Stimulated activated CD8-positive, alpha-beta memory T cell treated with anti-CD3 and anti-CD28 coated beads, Interleukin-12 subunit alpha, Interleukin-12 subunit beta, amount 100 ng/mL, for 4 hours (primary cell): ENCODE data around the gene CYP11A1.

Source experiments
- DNase-seq: peaks from one replicate; pipeline ENCODE4 v3.0.0-alpha.2; 2020; ENCODE audit warnings: low read depth

The CYP11A1 gene

DNA sequence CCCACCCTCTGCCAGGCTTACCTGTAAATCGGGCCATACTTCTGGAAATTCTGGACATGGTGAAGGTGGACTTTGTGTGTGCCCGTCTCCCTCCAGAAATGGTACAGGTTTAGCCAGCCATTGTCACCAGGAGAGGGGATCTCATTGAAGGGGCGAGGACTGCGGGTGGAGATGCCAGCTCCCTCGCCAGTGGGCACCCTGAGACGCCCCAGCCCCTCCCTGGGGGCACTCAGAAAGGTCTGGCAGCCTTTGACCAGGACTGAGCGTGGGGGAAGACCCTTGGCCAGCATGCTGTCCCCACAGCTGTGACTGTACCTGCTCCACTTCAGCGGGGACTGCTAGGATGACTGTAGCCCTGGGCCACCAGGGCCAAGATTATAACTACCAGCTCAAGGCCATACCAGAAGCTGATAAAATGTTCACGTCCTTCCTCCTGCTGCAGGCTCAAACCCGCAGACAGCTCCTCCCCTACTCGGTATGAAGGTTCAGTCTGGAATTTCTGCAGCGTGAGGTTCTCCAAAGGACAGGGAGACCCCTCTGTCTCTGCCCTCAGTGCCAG, at the start of gene CYP11A1:
Gene CYP11A1, minus strand, starts transcription at position 351 of the 559 bp plus-strand sequence. Its CDS starts 61 bp downstream, at position 290.
- DNase-seq, result no peak

DNA sequence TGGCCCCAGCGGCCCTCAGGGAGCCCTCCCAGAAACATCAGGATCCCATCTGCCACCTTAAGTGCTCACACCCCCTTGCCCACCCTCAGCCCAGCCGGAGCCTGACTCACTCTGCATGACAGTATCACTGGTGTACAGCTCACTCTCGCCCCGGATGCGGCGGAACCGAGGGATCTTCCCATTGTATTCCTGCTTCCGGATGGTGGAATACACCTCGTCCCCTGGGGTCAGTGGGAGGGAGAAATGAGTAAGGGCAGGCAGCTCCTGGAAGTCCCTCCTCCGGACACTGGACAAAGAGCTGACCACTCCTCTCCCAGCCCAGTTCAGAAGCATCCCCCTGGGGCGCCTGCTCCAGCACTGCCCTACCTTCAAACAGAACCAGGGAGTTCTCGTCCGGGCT, 49.8 kb upstream of the CYP11A1 start:
- DNase-seq, result no peak

DNA sequence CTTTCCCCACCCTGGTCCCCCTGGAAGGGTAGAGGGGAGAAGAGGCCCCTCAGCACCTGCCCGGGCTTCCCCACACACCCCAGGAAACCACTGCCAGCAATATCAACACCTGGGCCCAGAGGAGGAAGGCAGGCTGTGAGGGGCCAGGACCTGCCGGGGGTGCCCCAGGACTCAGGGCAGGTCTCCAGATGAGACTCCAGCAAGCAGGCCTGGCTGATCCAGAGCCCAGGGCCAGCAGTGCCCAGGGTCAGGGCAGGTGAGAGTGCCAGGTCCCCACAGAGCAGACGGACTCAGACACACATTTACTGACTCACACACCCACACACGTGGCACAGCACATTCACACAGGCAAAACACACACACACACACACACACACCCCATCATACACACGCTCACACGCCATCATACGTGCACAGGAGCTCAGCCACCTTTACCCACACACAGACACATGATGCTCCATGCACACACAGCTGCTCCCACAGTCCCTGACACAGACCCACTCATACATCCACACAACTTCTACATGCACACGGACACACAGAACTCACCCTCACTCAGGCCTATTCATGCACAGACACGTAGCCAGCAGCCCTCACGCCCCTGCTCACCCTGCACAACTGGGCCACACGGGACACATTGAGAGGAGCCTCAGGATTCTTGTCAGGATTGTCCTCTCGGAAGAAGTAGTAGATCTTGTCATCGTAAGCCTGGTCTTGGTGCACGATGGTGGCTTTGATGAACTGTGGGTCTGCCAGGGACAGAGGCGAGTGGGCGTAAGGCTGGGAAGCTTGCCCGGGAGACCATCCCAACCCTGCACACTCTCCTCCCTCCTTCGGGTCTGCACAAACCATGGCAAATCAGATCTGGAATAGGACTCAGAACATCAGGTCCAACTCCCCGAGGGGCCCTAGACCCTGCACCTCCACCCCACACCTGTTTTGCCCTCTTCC, 48.8 kb upstream of the CYP11A1 start:
- no peak for DNase-seq

DNA sequence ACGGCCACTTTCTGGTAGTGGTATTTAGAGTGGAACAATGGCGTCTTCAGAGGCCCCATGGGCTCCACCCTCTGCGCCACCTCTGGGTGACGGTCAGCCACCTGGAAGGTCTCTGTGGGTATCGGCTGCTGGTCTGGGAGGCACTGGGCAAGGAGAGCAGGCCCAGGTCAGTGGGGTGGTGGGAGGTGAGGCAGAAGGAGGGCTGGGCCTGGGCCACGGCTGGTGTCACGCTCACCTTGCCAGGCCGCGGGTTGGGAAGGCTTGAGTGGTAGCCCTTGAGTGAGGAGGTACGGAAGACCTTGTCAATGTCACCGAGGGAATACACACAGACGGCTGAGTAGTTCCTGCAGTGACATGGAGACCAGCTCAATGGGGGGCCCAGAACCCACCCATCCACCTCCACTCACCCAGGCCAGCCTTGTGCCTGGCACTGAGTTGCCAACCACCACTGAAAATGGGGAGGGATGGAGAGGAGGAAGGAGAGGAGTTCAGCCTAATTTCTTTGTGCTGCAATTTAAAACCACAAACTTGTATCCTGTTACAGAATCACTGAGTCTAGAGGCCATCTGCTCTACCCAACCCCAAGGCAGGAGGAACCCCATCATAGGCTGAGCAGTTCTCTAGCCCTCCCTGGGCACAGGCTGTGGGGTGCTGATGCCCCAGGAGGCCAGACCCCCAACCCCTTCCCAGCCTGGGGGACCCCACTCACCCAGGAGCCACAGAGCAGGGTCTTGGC, 47.3 kb upstream of the CYP11A1 start:
- no peak for DNase-seq

DNA sequence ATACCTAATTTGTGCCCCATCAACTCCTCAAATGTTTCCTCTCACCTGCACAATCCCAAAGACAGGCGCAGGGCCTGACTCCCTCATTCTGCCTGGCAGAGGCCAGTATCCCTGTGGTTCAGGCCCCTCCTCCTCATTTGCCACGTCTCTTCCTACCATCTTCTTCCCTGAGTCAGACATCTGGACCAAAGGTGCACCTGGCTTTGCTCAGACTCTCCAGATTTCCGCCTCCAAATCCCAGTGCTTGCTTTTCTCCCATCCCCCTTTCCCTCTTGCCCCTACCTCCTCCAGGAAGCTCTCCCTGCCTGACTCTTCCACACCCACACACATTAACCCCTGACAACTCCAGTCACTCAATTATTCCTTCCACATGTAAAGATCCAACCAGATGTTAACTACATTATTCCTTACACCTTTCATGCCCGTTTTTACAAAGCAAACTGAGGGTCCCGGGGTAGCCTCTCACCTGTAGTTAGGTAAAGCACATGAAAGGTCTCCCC, 46.7 kb upstream of the CYP11A1 start:
- no peak for DNase-seq

DNA sequence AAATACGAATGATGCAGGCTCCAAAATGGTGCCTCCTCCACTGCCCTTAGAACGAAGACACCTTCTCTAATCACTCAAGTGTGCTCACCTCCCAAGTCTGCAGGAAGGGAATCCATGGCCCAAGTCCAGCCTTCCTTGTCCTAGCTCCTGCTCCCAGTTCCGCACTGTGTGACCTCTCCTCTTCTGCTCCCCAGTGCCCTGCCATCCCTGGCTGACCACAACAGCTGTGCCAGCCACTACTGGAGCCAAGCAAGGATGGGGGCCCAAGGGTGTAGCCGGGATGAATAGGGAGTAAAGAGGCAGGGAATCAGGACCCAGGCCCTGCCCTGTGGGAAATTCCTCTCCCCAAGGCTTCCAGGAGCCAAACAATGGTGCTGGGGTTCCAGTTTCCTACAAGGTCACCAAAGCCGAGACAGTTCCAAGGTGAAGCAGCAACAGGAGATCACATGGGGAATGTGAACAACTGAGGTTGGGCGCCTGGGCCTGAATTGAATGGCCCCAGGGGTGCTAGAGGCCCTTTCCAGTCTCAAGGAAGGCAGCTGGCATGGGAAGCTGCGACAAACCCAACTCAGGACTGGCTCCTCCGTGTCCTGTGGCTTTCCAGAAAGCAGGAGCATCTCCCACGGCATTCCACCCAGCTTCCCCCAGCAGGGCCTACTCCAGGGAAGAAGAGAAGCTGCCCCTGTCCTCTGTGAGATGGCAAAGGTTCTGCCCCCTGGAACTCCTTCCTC, 46.1 kb upstream of the CYP11A1 start:
- DNase-seq, result no peak

DNA sequence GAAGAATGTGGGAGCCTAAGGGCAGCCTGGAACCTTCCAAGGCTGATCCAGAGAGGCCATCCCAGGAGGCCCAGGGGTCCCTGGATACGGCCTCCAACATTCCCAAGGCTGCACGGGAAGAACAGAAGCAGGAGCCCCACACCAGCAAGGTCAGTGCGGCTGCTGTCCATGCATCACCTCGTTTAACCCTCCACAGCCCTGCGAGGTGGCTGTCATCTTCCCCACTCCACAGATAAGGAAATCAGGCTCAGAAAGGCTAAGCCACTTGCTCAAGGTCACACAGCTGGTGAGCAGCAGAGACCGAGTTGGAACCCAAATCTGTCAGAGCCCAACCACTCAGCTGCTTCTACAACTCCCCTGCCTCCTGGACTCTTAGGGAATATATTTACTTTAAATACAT, 44.7 kb upstream of the CYP11A1 start:
- DNase-seq, result no peak

DNA sequence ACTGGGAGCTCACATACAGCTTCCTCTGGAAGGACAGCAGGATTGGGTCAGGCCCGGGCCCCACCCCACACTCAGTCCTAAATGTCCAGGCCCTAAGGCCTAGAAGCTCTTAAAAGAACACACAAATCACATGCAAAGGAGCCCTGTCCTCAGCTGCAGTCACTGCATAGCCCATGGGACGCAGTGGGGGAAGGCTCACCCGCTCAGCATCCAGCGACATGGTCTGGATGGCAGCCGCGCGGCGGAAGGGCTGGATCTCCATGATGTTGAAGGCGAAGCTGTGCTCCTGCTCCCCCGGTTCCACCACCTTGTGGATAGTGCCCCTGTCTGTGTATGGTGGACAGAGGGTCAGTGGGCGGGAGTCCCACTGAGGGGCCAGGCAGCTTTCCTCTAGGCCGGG, 44.2 kb upstream of the CYP11A1 start:
- DNase-seq, result no peak

DNA sequence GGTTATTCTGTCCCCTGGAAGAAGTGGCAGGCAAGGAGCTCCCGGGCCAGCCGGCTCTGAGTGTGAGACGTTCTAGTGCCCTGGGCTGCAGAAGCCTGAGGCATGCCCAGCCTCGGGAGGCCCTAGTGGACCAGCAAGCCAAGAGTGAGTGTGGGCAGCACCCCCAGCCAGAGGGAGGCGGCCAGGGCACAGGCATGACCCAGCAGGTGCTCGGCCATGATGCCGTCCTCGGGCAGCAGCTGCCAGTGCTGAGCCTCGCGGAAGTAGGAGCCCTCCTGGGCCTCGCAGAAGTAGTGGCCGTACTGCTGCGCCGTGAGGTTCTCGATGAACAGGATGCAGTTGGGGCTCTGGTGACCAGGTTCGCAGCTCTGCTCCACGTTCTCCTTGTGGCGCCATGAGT, 43.1 kb upstream of the CYP11A1 start:
- no peak for DNase-seq

DNA sequence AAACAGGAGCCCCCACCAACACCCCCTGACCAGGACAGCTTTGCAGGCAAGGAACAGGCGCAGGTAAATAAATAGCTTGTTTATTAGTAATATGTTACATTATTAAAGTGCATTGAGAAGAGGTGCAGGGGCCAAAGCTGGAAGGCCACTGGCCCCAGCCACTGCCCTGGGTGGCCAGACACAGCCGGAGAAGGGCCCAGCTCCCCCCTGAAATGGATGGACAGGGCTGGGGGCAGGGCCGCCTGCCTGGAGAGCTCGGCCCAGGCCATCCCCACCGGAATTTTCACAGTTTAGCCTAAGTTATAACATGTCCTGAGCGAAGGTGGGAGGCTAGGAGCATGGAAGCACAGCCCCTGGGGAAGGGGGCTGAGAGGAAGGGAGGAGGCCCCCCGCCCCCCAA, 41.8 kb upstream of the CYP11A1 start:
- DNase-seq, result no peak

DNA sequence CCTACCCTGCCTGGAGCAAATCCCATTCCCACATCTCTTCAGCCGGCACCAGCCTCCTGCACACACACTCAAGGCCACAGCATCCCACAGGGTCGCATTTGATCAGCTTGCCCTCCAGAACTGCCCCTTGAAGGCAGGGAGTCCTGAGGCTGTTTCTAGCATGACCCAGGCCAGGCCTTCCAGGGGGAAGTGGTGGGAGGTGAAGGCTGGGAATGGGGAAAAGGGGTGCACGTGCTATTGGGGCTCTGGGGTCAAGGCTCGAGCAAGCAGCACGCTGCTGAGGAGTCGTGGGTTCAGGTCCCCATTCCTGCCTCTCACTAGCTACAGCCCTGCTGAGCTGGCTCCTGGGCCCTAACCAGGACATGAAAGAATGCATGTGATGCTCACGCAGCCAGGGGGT, 41.4 kb upstream of the CYP11A1 start:
- no peak for DNase-seq

DNA sequence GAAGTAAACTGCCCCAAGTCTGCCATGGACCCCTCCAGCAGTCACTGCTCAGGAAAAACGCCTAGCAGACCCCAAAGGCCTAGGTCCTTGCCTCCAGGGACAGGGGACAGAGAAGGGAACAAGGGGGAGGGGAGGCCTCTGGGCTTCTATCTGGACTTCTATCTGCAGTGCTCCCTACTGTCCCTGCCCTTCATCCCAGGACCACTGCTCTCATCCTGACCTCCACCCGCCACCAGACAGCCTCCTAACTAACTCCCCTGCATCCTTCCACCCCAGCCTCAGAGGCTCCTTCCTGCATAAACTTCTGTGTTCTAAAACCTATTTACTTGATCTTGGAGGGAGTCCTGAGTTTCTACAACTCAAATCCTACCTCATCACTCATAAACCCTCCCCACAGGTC, 40.9 kb upstream of the CYP11A1 start:
- no peak for DNase-seq

DNA sequence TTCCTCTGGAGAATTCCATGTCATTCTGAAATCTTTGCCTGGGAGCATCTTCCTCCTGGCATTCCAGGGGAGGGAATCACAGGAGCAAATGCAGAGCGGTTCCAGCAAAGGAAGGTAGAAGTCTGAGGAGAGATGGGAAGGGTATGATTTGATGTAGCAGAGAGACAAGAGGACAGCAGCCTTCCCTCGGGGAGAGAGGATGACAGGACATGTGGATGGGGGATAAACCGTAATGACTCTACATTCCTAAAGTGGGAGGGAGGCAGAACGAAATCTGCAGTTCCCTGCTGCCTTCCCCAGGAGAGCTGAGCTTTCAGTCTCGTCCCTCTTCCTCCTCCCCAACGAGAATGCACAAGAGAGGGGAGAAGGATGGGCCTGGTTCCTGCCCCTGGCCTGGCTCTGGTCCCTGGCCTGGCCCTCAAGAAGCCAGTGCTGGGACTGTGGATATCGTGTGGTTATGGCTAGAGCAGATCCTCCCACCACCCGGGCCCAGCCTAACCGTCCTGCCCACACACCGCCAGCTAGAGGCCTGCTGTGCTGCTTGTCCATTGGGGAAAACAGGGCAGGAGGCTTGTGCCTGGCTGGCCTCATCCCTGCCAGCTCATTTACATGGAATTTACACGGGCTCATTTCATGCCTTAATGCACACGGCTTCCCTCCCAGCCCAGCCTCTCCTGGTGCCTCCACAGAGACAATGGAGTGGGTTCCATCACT, 39.7 kb upstream of the CYP11A1 start:
- DNase-seq, result no peak

DNA sequence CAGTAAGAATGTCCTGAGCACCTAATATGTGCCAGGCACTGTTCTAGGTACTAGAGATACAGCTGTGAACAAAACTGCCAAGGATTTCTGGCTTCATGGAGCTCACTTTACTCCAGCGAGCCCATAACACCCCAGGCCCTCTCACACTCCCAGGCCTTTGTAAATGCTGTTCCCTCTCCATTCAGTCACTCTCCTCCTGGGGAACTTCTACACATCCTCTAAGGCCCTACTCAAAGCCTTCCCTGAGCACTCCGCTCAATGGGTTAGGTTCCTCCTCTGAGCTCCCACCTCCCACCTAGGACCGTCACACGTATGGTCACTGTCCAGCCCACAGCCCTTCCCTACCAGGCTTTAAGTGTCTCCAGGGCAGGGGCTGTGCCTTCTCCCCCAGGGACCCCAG, 39.1 kb upstream of the CYP11A1 start:
- no peak for DNase-seq

DNA sequence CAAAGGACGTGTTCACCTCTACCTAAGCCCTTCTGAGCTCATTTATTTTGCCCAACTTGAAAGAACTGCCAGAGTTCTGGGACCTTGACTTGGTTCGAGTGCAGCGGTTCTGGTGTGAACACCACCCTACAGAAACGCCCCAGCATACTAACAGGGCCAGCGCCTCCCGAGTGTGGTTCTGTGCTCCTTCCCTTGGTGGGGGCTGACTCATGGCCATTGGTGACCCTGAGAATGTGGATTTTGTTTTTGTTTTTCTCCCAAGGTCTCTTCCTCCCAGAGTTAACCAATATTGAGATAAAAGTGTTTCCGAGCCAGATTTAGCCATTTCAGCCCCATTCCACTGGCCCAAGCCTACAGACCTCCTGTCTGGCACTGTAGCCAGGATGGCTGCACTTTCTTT, 38.4 kb upstream of the CYP11A1 start:
- no peak for DNase-seq

DNA sequence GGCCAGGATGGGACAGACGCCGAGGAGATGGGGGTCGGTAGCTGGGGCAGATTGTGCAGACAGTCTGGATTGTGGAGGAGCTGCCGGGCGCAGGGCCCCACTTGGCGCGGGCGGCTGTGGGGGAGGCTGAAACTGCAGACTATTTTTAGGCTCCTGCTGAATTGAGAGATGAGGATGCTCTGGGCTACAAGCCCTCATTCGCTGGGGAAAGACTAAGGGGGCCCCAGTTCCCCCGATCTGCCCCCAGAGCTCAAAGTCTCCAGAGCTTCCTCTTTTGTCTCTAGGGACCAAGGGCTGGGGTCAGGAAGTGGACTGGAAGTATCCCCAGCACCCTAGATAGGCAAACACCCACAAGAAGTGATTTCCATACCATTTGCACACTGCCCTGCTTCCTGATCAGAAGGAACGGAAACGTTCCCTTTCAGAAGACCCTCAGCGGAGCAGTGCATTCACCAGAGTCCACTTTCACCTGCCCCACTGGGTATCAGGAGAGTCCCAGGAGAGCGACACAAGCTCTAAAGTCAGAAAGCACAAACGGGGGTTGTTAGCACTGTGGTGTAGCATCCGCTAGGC, 36.6 kb upstream of the CYP11A1 start:
- DNase-seq, result no peak

DNA sequence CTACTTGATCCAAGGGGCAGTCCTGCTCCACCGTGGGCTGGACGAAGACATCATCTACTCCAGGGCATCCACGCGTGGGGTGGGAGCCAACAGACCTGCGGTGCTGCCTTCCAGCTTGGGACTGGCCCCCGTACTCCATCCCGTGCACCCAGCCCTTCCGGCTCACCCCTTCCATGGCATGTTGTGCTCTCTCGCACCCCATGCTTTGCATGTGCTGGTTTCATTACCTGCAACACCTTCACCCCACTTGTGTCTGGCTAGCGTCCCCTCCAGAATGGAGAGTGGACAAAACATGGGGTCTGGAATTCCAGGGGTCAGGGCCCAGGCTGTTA, 36.1 kb upstream of the CYP11A1 start:
- DNase-seq, result no peak

DNA sequence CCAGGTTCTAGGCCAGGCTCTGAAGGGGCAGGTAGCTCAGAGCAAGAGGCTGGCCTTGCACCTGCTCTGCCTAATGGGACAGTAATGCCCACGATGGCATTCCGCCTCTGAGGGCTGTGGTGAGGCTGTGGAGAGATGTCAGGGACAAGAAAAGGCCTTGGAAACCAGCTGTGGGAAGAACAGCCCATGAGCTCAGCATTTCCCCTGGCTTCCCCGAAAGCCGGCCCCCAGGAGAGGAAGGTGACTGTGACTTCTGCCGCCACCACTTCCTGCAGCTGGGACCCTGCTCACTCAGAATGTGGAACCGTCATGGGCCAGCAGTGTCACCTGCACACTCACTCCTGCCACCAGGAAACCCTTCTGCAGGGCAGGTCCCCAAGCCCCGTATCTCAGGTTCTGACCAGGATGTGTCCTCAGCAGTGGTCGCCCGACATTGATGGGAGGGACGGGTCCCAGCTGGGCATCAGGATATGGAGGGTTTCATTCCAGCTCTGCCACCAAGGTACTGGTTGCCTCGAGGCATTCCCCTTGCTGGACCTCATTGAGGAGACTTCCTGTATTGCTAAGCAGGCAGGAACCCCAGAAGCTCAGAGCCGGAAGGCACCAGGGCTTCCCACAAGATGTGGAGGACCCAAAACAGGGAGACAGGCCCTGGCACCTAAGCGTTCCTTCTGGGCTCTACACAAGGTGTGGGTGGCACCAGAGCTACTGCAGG, 35.6 kb upstream of the CYP11A1 start:
- DNase-seq, result peak; percentile 72

DNA sequence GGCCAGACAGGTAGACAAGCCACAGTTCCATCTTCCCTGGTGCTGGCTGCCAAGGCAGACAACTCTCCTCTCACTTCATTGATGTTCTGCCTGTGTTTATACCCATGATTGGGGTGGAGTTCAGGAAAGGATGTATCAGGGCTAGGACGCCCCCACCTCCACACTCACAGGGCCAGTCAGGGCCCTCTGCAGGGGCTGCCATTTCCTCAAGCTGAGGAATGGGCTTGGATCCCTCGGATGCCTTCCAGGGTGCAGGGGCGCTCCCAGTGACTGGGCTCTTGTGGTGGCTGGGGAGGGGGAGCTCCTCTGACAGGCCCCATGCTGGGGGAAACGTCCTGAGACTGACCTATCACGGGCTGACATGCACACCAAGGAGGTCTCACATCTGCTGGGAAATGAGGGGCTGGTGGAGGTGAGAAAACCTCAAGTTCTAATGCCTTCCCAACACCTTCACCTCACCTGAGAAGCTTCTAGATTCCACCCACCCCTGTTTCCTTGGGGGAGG, 34.9 kb upstream of the CYP11A1 start:
- no peak for DNase-seq
